GM08714 (cell line): ENCODE data around the gene TYMP.

Experiments used
- H3K4me3 ChIP-seq: fragments of 200-500 bp; sonication (Bioruptor generic); 2 replicates; pipeline ENCODE4 v1.5.1; 2014; ENCODE audit warnings: mild to moderate bottlenecking, low read length, inconsistent platforms
- ZNF274 ChIP-seq: IDR thresholded peaks from 2 replicates; pipeline ENCODE4 v1.6.1; 2012; ENCODE audit warnings: mild to moderate bottlenecking, low read depth, low read length

Gene TYMP

DNA sequence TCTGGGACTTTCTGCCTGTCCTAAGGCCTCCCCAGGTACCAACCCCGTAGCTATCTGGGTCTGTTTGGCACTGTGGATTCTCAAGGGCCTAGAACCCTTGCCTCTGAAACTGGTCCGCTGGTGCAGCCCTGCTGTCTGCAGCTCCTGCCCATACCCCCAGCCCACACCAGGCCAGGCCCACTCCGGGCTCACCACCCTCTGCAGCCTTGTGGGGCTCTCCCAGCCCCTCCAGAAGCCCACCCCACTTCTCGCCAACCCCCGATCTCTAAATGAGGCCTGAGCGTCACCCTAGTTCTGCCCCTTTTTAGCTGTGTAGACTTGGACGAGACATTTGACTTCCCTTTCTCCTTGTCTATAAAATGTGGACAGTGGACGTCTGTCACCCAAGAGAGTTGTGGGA lies 20.6 kb upstream of the TYMP start:
- TF ChIP-seq ZNF274: no peak

DNA sequence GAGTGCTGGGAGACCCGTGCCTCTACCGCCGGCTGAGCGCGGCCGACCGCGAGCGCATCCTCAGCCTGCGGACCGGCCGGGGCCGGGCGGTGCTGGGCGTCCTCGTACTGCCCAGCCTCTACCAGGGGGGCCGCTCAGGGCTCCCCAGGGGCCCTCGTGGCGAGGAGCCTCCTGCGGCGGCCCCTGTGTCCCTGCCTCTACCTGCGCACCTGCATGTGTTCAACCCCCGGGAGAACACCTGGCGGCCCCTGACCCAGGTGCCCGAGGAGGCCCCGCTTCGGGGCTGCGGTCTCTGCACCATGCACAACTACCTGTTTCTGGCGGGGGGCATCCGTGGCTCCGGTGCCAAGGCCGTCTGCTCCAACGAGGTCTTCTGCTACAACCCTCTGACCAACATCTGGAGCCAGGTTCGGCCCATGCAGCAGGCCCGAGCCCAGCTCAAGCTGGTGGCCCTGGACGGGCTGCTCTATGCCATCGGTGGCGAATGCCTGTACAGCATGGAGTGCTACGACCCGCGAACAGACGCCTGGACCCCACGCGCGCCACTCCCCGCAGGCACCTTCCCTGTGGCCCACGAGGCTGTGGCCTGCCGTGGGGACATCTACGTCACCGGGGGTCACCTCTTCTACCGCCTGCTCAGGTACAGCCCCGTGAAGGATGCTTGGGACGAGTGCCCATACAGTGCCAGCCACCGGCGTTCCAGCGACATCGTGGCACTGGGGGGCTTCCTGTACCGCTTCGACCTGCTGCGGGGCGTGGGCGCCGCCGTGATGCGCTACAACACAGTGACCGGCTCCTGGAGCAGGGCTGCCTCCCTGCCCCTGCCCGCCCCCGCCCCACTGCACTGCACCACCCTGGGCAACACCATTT lies 19.3 kb upstream of the TYMP start:
- H3K4me3 ChIP-seq: peak overlapping the region; percentile 17; the same call in 1 of the 2 replicates
- no peak for TF ChIP-seq ZNF274

More for the DNA sequence above, 20.6 kb upstream of the TYMP start:
- no peak overlapping the region for H3K4me3 ChIP-seq

DNA sequence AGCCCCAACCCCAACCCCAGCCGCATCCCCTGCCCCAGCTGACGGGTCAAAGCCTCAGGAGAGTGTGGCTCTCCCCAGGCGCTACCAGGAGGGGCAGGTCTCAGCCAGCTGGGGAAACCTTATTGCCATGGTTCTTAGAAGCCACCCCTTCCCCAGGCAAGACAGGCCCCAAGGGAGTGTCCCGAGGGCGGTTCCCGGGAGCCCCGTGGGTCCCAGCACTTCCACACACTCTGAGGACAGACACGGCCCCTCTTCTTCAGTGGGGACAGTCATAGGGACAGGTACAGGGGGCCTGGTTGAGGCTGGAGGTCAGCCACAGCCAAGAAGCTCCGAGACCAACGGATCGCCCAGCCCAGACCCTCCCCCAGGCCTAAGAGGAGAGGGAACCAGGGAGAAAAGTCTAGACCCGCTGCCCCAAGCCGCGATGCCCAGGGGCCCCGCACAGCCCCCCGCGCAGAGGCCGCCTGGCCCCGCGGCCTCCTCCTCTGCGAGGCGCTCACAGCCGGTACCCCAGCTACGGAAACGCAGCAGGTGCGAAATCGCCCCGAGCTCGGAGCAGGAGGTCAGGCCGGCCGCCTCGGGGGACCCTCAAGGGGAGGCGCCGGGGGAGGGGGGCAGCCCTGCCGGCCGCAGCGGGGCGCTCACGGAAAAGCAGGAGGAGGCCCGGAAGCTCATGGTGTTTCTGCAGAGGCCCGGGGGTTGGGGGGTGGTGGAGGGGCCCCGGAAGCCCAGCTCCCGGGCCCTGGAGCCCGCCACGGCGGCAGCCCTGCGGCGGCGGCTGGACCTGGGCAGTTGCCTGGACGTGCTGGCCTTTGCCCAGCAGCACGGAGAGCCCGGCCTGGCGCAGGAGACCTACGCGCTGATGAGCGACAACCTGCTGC lies 18.5 kb upstream of the TYMP start:
- peak overlapping the region; percentile 17; the same call in 1 of the 2 replicates for H3K4me3 ChIP-seq
- TF ChIP-seq ZNF274: no peak

DNA sequence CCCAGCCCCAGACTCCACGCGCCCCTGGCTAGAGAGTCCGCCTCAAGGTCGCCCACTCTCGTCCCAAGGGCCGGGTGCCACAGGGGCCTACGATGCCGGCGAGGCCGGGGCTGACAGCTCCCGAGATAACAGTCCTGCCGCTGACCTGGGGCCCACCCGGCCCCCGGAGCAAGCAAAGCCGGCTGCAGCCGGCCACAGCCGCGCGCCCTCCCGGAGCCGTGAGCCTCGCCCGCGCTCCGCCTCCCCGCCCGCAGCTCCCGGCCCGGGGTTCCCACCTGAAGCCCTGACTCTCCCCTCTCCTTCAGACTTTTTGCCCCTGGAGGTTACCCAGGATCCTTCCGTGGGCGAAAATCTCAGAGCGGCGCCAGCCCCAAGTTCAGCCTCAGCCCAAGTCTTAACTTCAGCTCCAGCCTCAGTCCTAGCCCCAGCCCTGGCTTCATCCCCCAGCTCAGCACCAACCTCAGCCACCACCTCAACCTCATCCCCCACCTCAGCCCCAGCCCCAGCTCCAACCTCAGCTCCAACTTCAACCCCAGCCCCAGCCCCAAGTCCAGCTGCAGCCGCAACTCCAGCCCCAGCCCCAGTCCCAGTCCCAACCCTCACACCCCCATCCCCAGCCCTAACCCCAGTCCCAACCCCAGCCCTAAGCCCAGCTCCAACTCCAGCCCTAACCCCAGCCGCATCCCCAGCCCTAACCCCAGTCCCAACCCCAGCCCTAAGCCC lies 17.6 kb upstream of the TYMP start:
- H3K4me3 ChIP-seq: no peak overlapping the region
- TF ChIP-seq ZNF274: no peak

DNA sequence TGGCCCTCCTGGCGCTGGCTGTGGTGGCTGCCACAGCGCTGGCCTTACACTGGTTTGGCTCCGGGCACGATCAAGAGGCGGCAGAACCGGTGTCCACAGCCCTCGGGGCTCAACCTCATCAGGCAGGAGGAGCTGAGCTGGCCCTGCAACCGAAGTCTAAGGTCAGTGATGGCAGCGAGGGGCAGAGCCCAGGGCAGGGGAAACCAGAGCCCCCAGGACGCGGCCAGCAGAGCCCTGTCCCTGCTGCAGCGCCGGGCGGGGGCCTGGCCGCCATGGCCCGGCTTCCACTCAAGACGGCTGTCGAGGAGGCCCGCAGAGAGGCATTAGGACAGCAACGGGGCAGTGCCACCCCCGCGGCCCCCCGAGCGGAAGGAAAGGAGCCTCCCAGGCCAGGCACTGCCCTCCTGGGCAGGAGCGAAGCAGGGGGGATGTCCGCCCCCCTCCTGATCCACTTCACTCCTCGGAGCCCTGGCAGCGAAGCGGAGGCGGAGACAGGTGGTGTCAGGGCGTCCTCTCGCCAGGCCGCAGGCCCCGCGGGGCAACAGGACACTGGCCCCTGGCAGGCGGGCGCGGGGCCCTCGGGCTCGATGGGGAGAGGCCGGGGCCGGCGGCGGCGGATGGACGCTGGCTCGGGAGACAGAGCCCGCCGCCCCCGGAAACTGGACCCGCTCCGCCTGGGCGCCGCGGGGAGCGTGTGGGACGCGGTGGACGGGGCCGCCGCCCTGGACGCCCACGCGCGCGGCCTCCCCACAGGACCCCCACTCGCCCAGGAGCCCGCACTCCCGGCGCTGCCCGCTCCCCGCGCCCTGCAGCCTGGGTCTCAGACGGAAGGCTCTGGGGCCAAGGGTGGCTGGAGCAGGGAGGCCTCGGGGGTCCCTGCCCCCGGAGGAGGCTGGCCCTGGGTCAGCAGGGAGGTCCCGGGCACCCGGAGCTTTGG lies 16.8 kb upstream of the TYMP start:
- no peak for TF ChIP-seq ZNF274
- H3K4me3 ChIP-seq: no peak overlapping the region

DNA sequence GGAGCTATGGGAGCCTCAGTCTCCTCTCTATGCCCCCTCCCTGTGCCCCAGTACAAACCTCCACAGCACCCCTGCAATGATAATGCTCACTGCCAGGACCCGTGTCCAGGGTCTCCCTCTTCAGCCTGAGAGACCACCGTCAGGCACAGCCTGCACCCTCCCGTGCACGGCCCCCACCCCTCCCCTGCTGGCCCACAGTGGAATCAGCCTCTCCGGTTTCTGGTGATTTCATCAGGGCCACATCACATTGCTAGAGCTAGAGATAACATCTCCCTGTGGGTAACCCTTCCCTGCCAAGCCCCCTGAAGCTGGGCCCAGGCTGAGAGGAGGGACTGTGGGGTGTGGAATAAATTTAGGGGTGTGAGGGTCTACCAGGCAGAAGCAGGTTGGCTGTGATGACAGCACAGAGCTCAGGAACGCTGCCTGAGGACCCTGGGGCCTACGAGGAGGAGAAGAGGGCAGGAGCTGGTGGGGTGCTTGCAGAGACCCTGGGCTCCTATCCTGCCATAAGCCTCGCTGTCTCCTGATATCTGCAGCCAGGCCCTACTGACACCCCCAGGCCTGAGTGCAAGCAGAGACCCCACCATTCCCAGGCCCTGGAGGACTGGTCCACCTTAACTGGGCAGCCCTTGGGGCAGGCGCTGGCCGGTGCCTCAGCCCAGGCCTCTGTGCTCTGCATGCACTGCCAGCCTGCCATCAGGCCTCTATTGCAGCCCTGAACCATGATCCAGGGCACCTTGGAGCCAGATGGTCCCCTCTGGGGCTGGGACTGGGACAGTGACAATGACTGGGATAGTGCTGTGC lies 15.9 kb upstream of the TYMP start, which contains the start of gene KLHDC7B:
Gene KLHDC7B (plus strand): TSS at position 378 of the 804 bp plus-strand sequence. CDS start 345 bp downstream, at position 723.
- no peak for TF ChIP-seq ZNF274
- H3K4me3 ChIP-seq: no peak within 1 kb of the TSS

DNA sequence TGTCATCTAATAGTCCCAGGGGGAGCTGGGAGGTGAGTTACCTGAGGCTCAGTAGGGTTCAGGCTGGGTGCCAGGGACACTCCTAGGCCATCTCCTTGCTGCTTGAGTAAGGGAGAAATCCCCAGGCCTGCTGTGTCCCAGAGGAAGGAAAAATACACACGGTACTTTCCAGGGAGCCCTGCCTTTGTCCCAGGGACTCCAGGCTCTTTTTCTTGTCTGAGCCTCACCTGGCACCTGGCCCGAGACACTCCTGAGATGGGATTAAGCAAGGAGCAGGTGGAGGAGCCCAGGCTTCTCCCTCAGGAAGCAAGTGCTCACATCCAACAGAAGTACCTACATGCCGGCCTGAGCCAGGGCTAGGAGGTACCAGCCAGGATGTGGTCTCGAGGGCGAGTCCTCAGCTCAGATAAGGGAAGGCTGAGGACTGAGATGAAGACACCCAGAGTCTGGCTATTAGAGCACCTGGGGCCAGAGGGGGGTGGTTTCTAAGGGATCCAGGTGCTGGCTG lies 15.0 kb upstream of the TYMP start:
- no peak overlapping the region for H3K4me3 ChIP-seq

DNA sequence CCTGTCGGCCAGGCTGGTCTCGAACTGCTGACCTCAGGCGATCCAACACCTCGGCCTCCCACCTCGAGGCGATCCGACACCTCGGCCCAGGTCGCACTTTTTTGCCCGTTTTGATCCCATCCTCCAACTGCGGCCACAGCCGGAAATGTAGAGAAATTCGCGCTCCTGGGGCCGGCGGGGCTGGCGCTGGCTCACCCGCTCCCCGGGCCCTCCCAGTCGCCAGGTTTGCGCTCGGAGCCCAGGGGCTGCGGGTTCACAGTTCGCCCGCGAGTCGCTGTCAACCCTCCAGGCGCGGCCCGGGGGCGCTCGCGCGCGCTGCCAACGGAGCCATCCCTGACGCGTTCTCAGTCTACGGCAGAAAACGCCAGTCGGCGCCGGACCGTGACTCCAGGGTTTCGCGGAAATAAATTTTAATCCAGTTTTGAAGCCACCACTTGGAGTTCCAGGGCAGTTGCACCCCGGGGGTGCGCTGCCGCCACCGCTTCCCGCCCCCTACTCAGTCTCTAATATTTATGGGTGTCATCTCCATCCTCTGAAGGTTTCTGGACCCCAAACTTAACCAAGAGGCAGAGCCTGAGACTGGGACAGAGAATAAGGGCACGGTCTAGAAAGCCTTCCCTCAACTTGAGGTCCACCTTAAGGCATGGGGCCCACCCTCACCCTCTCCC lies 14.4 kb upstream of the TYMP start:
- no peak overlapping the region for H3K4me3 ChIP-seq
- TF ChIP-seq ZNF274: no peak

More for the DNA sequence above, 15.0 kb upstream of the TYMP start:
- no peak for TF ChIP-seq ZNF274

DNA sequence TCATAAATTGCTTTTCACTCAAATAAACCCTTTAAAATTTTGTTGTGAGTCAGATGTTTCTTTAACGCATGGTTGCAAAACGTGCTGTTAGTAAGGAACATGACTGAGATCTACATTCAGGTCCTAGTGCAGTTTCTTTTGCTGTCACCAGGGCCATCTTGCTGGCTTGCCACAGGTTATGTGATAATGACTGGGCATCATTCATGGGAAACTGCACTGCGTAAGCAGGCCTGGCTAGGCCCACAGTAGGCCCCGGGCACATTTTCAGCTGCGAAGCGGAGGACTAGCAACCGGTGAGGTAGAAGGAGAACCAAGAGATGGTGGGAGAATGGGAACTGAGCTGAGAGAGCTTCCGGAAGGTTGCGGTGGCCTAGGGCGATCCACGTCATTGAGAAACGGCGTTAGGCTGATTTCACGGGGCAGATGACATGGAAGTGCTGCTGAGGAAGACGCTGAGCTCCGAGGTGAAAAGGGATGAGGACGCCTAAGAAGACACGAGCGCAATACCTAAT lies 12.7 kb upstream of the TYMP start:
- no peak for TF ChIP-seq ZNF274
- peak overlapping the region; percentile 0; the same call in 1 of the 2 replicates for H3K4me3 ChIP-seq

DNA sequence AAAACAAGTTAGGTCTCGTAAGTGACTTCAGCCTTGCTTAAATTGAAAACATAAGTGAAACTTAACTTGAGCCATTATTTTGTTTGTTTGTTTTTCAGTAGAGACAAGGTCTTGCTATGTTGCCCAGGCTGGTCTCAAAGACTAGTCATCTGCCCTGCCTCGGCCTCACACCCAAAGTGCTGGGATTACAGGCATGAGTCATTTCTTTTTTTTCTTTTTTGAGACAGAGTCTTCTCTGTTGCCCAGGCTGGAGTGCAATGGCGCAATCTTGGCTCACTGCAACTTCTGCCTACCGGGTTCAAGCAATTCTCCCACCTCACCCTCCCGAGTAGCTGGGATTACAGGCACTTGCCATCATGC lies 11.8 kb upstream of the TYMP start:
- H3K4me3 ChIP-seq: peak overlapping the region; percentile 49; the same call in 1 of the 2 replicates

DNA sequence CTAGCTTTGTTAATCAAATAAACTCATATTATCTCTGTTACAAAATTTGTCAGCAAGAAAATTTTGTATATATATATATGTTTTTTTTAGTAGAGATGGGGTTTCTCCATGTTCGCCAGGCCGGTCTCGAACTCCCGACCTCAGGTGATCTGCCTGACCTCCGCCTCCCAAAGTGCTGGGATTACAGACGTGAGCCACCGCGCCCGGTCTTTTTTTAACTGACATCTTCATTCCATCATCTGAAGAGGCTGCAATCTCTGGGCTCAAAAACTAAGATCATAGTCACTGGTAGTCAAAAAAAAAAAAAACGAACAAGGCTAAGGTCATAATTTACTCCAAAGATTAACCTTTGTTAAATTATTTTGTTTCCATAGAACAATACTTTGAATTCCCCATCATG lies 10.6 kb upstream of the TYMP start:
- H3K4me3 ChIP-seq: no peak overlapping the region
- TF ChIP-seq ZNF274: no peak
